HG03066 (cell line): ENCODE results near the gene GPR65.

Experiments
- ATAC-seq: cut with Tn5 transposase; IDR thresholded peaks from one replicate; pipeline ENCODE4 v1.9.1; 2021; ENCODE audit warnings: low read depth; ENCODE audit not compliant: unreplicated experiment

Gene GPR65

GRCh38 chr14:88036422-88036821 lies 31.5 kb downstream of the GPR65 start:
- no peak for ATAC-seq

GRCh38 chr14:88037325-88037724 lies 32.4 kb downstream of the GPR65 start:
- no peak for ATAC-seq

- ATAC-seq, result no peak
Observed at GRCh38 chr14:88039197-88039596, 34.3 kb downstream of the GPR65 start.

- ATAC-seq, result no peak
Observed at GRCh38 chr14:88040146-88040545, 35.2 kb downstream of the GPR65 start.

GRCh38 chr14:88043529-88044443 lies 38.9 kb downstream of the GPR65 start:
- ATAC-seq, result no peak

GRCh38 chr14:88044444-88044758 lies 39.5 kb downstream of the GPR65 start:
- no peak for ATAC-seq

- ATAC-seq, result no peak
Observed at GRCh38 chr14:88044776-88045446, 40.0 kb downstream of the GPR65 start.

GRCh38 chr14:88045705-88046104 lies 40.8 kb downstream of the GPR65 start:
- no peak for ATAC-seq

GRCh38 chr14:88048351-88048750 lies 43.4 kb downstream of the GPR65 start:
- no peak for ATAC-seq

- no peak for ATAC-seq
Observed at GRCh38 chr14:88049266-88049665, 44.3 kb downstream of the GPR65 start.

GRCh38 chr14:88049936-88050335 lies 45.0 kb downstream of the GPR65 start:
- no peak for ATAC-seq

- ATAC-seq, result no peak
Observed at GRCh38 chr14:88060576-88060975, 55.6 kb downstream of the GPR65 start.

GRCh38 chr14:88063811-88064210 lies 58.9 kb downstream of the GPR65 start:
- ATAC-seq, result no peak
